HepG2 (cell line): ENCODE measurements around the gene TRAPPC12. TPM values are rescaled to one million over a fixed set of nuclear protein-coding genes. Genes with fewer than 3 reads are reported as not detected.
A peak's percentile ranks its signal among the peaks of the same experiment; 100 is the strongest.

ENCODE experiments used
- ATAC-seq: fragments of 200-7000 bp; cut with Tn5 transposase; 3 replicates; pipeline ENCODE4 v1.9.1; 2020; ENCODE audit warnings: mild to moderate bottlenecking, moderate library complexity
- BruUV-seq: library from RNA; stranded (reverse); fragments of 400-500 nt; replicated peaks from 2 replicates; lab custom pipeline; 2021; lab: Mats Ljungman, UMichigan
- CTCF ChIA-PET: fragments of 300-600 bp; formaldehyde crosslinking; extraction: SDS; loops from one replicate; lab custom pipeline; 2021; ENCODE audit warnings: low total read pairs, inconsistent platforms, low intra/inter-chr PET ratio; lab: Yijun Ruan, JAX
- POLR2A ChIA-PET: fragments of 350-600 bp; sonication (Branson Sonifier 250); formaldehyde crosslinking; loops from one replicate; lab custom pipeline; 2020; ENCODE audit warnings: antibody characterized with exemption, inconsistent platforms; lab: Yijun Ruan, JAX
- DNase-seq: peaks from one replicate; pipeline ENCODE4 v3.0.0-alpha.2; 2015; ENCODE audit warnings: low spot score
- FAIRE-seq: peaks from 3 replicates; lab custom pipeline; 2011; peaks lifted over from hg19 to GRCh38; lab: Jason Lieb, UNC
- H2AFZ ChIP-seq: one replicate; pipeline ENCODE4 v1.6.1; 2011; ENCODE audit warnings: low read length, inconsistent platforms
- H3K27ac ChIP-seq: fragments of 300-600 bp; 3 replicates; pipeline ENCODE4 v1.8.0; 2011; ENCODE audit warnings: mixed run types, mild to moderate bottlenecking, mixed read lengths, low read length, inconsistent platforms; ENCODE audit not compliant: insufficient read depth; ENCODE audit errors: extremely low read length
- H3K27me3 ChIP-seq, 2 experiments: fragments of 200-600 bp in 1 of 2; 2 replicates in 1 of 2; 3 replicates in 1 of 2; pipeline versions ENCODE4 v1.6.0 to v1.8.0; 2011; ENCODE audit warnings: low read length in 2 of 2, mild to moderate bottlenecking in 2 of 2, moderate library complexity in 2 of 2, inconsistent platforms in 1 of 2; ENCODE audit not compliant: insufficient read depth in 2 of 2, control insufficient read depth in 1 of 2
- H3K36me3 ChIP-seq, 2 experiments: fragments of 200-600 bp in 1 of 2; replicated peaks in 1 of 2; 2 replicates in 1 of 2; 3 replicates in 1 of 2; pipeline versions ENCODE4 v1.5.1 to v1.8.0; 2011; ENCODE audit warnings: low read length in 2 of 2, inconsistent platforms in 1 of 2; ENCODE audit not compliant: insufficient read depth in 2 of 2, control insufficient read depth in 1 of 2
- H3K4me1 ChIP-seq: 2 replicates; pipeline ENCODE4 v1.5.1; 2012; ENCODE audit warnings: low read length, inconsistent platforms; ENCODE audit not compliant: insufficient read depth
- H3K4me2 ChIP-seq: 2 replicates; pipeline ENCODE4 v1.6.0; 2011; ENCODE audit warnings: low read depth, low read length, inconsistent platforms
- H3K4me3 ChIP-seq, 3 experiments: fragments of 200-600 bp in 1 of 3; sonication (generic), shearing (Covaris generic) in 1 of 3; replicated peaks in 1 of 3; 2 replicates each; pipeline ENCODE4 v1.5.1; 2011 to 2016; ENCODE audit warnings: low read length in 3 of 3, inconsistent platforms in 2 of 3, low read depth in 2 of 3, mild to moderate bottlenecking in 2 of 3, control low read depth in 1 of 3, mixed read lengths in 1 of 3; ENCODE audit not compliant: insufficient read depth in 1 of 3
- H3K79me2 ChIP-seq: one replicate; pipeline ENCODE4 v1.6.1; 2011; ENCODE audit warnings: low read length, inconsistent platforms; ENCODE audit not compliant: insufficient read depth
- H3K9ac ChIP-seq: 2 replicates; pipeline ENCODE4 v1.6.0; 2011; ENCODE audit warnings: mild to moderate bottlenecking, low read depth, low read length, inconsistent platforms; ENCODE audit not compliant: insufficient read depth
- H3K9me3 ChIP-seq: 2 replicates; pipeline ENCODE4 v1.5.1; 2012; ENCODE audit warnings: mild to moderate bottlenecking, low read length
- H4K20me1 ChIP-seq: 2 replicates; pipeline ENCODE4 v1.6.0; 2011; ENCODE audit warnings: inconsistent platforms, mild to moderate bottlenecking, low read length, moderate library complexity; ENCODE audit not compliant: insufficient read depth
- AGO1 ChIP-seq: fragments of 200-400 bp; formaldehyde crosslinking; IDR thresholded peaks from 2 replicates; pipeline ENCODE4 v1.6.1; 2017; ENCODE audit warnings: mild to moderate bottlenecking, low read depth, low read length, moderate library complexity; ENCODE audit not compliant: poor library complexity, severe bottlenecking
- AGO2 ChIP-seq: fragments of 200-400 bp; formaldehyde crosslinking; optimal IDR thresholded peaks from 2 replicates; pipeline ENCODE3; 2017; ENCODE audit warnings: mild to moderate bottlenecking, low read depth, low read length, moderate library complexity
- EED ChIP-seq: sonication (generic); formaldehyde crosslinking; IDR thresholded peaks from 2 replicates; pipeline ENCODE4 v1.5.0; 2020; ENCODE audit warnings: mild to moderate bottlenecking, missing genetic modification reagents
- IKZF5 ChIP-seq: IDR thresholded peaks from 2 replicates; pipeline ENCODE4 v1.6.1; 2018; ENCODE audit warnings: missing genetic modification reagents, mild to moderate bottlenecking, missing compliant biosample characterization
- MED1 ChIP-seq: sonication (generic); formaldehyde crosslinking; IDR thresholded peaks from 2 replicates; pipeline ENCODE4 v1.4.0; 2020; ENCODE audit warnings: missing genetic modification reagents
- NCOA2 ChIP-seq: sonication (generic); formaldehyde crosslinking; IDR thresholded peaks from 2 replicates; pipeline ENCODE4 v1.8.0; 2022; ENCODE audit warnings: inconsistent platforms
- NFKB2 ChIP-seq: sonication (generic); formaldehyde crosslinking; IDR thresholded peaks from 2 replicates; pipeline ENCODE4 v1.4.0; 2020; ENCODE audit warnings: missing genetic modification reagents, borderline replicate concordance
- PAWR ChIP-seq: sonication (generic); formaldehyde crosslinking; IDR thresholded peaks from 2 replicates; pipeline ENCODE4 v1.4.0; 2020; ENCODE audit warnings: missing genetic modification reagents, mild to moderate bottlenecking, borderline replicate concordance
- PBX2 ChIP-seq: IDR thresholded peaks from 2 replicates; pipeline ENCODE4 v1.6.1; 2016; ENCODE audit warnings: control low read depth
- RAD21 ChIP-seq: fragments of 450-650 bp; formaldehyde crosslinking; IDR thresholded peaks from 2 replicates; pipeline ENCODE4 v1.5.0; 2020; ENCODE audit warnings: mild to moderate bottlenecking
- SALL2 ChIP-seq: sonication (generic); formaldehyde crosslinking; IDR thresholded peaks from 2 replicates; pipeline ENCODE4 v1.8.1; 2023; ENCODE audit warnings: mild to moderate bottlenecking, missing genetic modification reagents, inconsistent platforms
- SIN3A ChIP-seq: IDR thresholded peaks from 2 replicates; pipeline ENCODE4 v1.6.1; 2011; ENCODE audit warnings: low read depth, mild to moderate bottlenecking, control low read depth, low read length, borderline replicate concordance
- SSRP1 ChIP-seq: IDR thresholded peaks from 2 replicates; pipeline ENCODE4 v1.6.1; 2016; ENCODE audit warnings: control low read depth
- TCF7L2 ChIP-seq: IDR thresholded peaks from 2 replicates; pipeline ENCODE4 v1.6.1; 2011; ENCODE audit warnings: mild to moderate bottlenecking, low read depth, low read length, moderate library complexity
- ZC3H13 ChIP-seq: sonication (generic); formaldehyde crosslinking; IDR thresholded peaks from 2 replicates; pipeline ENCODE4 v1.8.1; 2023; ENCODE audit warnings: mild to moderate bottlenecking, missing genetic modification reagents, moderate library complexity
- ZNF18 ChIP-seq: sonication (generic); formaldehyde crosslinking; IDR thresholded peaks from 2 replicates; pipeline ENCODE4 v1.8.0; 2022; ENCODE audit warnings: mild to moderate bottlenecking, missing genetic modification reagents; ENCODE audit not compliant: insufficient replicate concordance
- ZNF580 ChIP-seq: IDR thresholded peaks from 2 replicates; pipeline ENCODE4 v1.6.1; 2016; ENCODE audit warnings: low read depth, borderline replicate concordance
- ZNF781 ChIP-seq: sonication (generic); formaldehyde crosslinking; IDR thresholded peaks from 2 replicates; pipeline ENCODE4 v1.5.1; 2020; ENCODE audit warnings: borderline replicate concordance, mild to moderate bottlenecking, missing genetic modification reagents; ENCODE audit errors: not compliant biosample characterization
- WGBS: methylation state at CpG from one replicate; pipeline ENCODE4 v1.1.6; 2017; ENCODE audit warnings: low lambda C conversion rate; 5-methylcytosine and 5-hydroxymethylcytosine counted together
- in situ Hi-C: cut with HindIII; loops from 2 replicates; pipeline ENCODE4 v1.10.0; 2017; ENCODE audit warnings: low pct_unique_long_range_greater_than_20kb; ENCODE audit not compliant: extremely low pct_ligation_motif_present
- intact Hi-C: fragments of 100-400 bp; cut with micrococcal nuclease; formaldehyde crosslinking; loops from one replicate; pipeline ENCODE4 v1.10.0; 2022; ENCODE audit not compliant: unreplicated experiment
- polyA plus RNA-seq, 8 experiments: library from polyadenylated mRNA; depleted of rRNA in 3 of 8; stranded (reverse) in 7 of 8; unstranded in 1 of 8; fragments of >200 nt; fragmentation: Illumina TruSeq in 4 of 8; extraction: Trizol in 4 of 8; gene quantifications; 2 replicates each; pipeline versions ENCODE4 v1.2.1 to v1.2.3, GENCODE V29; 2011 to 2016; ENCODE audit warnings: low read depth in 4 of 8, missing spikeins in 1 of 8, mixed read lengths in 1 of 8; ENCODE audit not compliant: insufficient read depth in 1 of 8
- total RNA-seq, 5 experiments: library from RNA; depleted of rRNA; stranded (reverse); fragments of >200 nt; fragmentation: Illumina TruSeq; extraction: Trizol; gene quantifications; 2 replicates each; pipeline ENCODE4 v1.2.3, GENCODE V29; 2016; ENCODE audit warnings: low read depth in 1 of 5

Gene TRAPPC12
- total and polyA plus RNA-seq, 2 of the 13 experiments (the other 11 are each of a cell fraction or from before 2014, with no cell fraction given) = 46.4 to 97.7 TPM

- Histone ChIP-seq H3K79me2 (no peaks in the 10 kb centered on the region), H3K4me2 (no peak overlapping the region), H3K9me3 (no peaks in the 10 kb centered on the region), H3K4me1 (peaks cover 34% of the 10 kb centered on the region), H3K9ac (no peak overlapping the region), H3K27ac (no peak overlapping the region), H2AFZ (no peak overlapping the region), H3K27me3 (no peaks in the 10 kb centered on the region), H3K4me3 (no peak overlapping the region), H3K36me3 (peaks cover 13 to 21% of the 10 kb centered on the region in 2 experiments; a peak in 4 of 5 replicates), H4K20me1 (no peaks in the 10 kb centered on the region)
- 90% methylated on average over 31 of the region's 31 CpGs for WGBS
- FAIRE-seq (peak; percentile 12), DNase-seq (no peak), ATAC-seq (no peak)
- ChIA-PET POLR2A (interaction anchor here (1.1 to 4.5 kb wide), 3 partner anchors 12 to 57 kb away, joined by 3 to 35 read pairs (median 21); no protein-coding TSS in a partner anchor), CTCF (no interaction called here)
- BruUV-seq = no TSS peak
- in situ Hi-C loops (no loop called here), intact Hi-C loops (no loop called here)
- TF ChIP-seq AGO1 = no peak
- TF ChIP-seq NCOA2 = no peak
- peak; percentile 37 for TF ChIP-seq AGO2
- no peak for TF ChIP-seq ZNF18 (CRISPR knock-in tag)
- TF ChIP-seq SSRP1 (CRISPR knock-in tag) = no peak
- TF ChIP-seq PAWR (CRISPR knock-in tag) = no peak
- TF ChIP-seq RAD21 = no peak
- no peak for TF ChIP-seq ZNF781
- no peak for TF ChIP-seq MED1 (CRISPR knock-in tag)
- TF ChIP-seq SIN3A = no peak
- no peak for TF ChIP-seq IKZF5 (CRISPR knock-in tag)
- no peak for TF ChIP-seq NFKB2 (CRISPR knock-in tag)
- TF ChIP-seq EED = peak; percentile 56; the same call in 1 of the 2 replicates
- TF ChIP-seq ZC3H13 = 0 out of 2 replicates have a peak, but pooled peaks have one; percentile 40
- TF ChIP-seq ZNF580 (CRISPR knock-in tag) = no peak
- TF ChIP-seq TCF7L2 = no peak
- TF ChIP-seq PBX2 (CRISPR knock-in tag) = no peak
- no peak for TF ChIP-seq SALL2 (CRISPR knock-in tag)
These were observed 100.2 kb downstream of the TRAPPC12 start for GRCh38 chr2:3479430-3480320.
